Measurements from ENCODE around the gene CTU1. TPM values are rescaled to one million over a fixed set of nuclear protein-coding genes. Genes with fewer than 3 reads are reported as not detected.

CTU1 gene
- total and polyA plus RNA-seq, 2 donors (not counting 1 experiment from before 2014, with no cell fraction given) = 8.1 to 8.4 TPM

- H3K4me1 ChIP-seq (ENCODE audit: control insufficient read depth in 2 of 2, insufficient read depth in 2 of 2, low read length in 2 of 2) = peaks cover 4 to 23% of the 10 kb centered on the region in 2 donors
- Mint-ChIP-seq H3K4me1 (peaks cover 26% of the 10 kb centered on the region), H3K4me3 (no peak overlapping the region), H3K27ac (no peak overlapping the region), H3K27me3 (peaks cover 61% of the 10 kb centered on the region), H3K9me3 (ENCODE audit: insufficient read depth) (no peaks in the 10 kb centered on the region)
- ChIA-PET CTCF (no interaction called here), POLR2A (no interaction called here)
- H3K9ac ChIP-seq (ENCODE audit: low read length) = no peak overlapping the region
- intact Hi-C loops (cut with micrococcal nuclease) = no loop called here
- H3K27ac ChIP-seq (ENCODE audit: low read length in 2 of 2) = no peak overlapping the region
- TF ChIP-seq EZH2 (IDR thresholded peaks at IDR 0.05; ENCODE audit: borderline replicate concordance, insufficient read depth, low read depth, low read length, poor library complexity, severe bottlenecking) (no peak), CTCF (IDR thresholded peaks at IDR 0.05) (no peak)
- peaks cover 0 to 33% (median 6%) of the 10 kb centered on the region in 4 experiments for H3K27me3 ChIP-seq (replicated peaks in 1 of 4; ENCODE audit: control extremely low read depth in 1 of 4, control insufficient read depth in 3 of 4, insufficient read depth in 4 of 4, low read length in 3 of 4)
- H4K20me1 ChIP-seq (ENCODE audit: control insufficient read depth, insufficient read depth, low read length, poor library complexity, severe bottlenecking) = no peaks in the 10 kb centered on the region
- no peaks in the 10 kb centered on the region for H3K36me3 ChIP-seq (replicated peaks in 1 of 2; ENCODE audit: control extremely low read depth in 1 of 2, control insufficient read depth in 1 of 2, extremely low read depth in 1 of 2, insufficient read depth in 2 of 2, low read length in 1 of 2)
- no peak overlapping the region for H2AFZ ChIP-seq (ENCODE audit: insufficient read depth, low read depth, low read length, poor library complexity, severe bottlenecking)
- H3K9me3 ChIP-seq (ENCODE audit: control extremely low read depth in 1 of 3, control insufficient read depth in 2 of 3, insufficient read depth in 1 of 3, low read length in 2 of 3) = peaks cover 0 to 11% (median 0%) of the 10 kb centered on the region in 3 donors
- no peak for ATAC-seq (ENCODE audit: low read depth)
- H3K4me3 ChIP-seq (ENCODE audit: control extremely low read depth in 1 of 5, extremely low read depth in 1 of 5, insufficient read depth in 1 of 5, low read depth in 2 of 5, low read length in 4 of 5) = no peak overlapping the region
- no peaks in the 10 kb centered on the region for H3K79me2 ChIP-seq (ENCODE audit: control insufficient read depth, insufficient read depth, low read length)
- no peak overlapping the region for H3K4me2 ChIP-seq (replicated peaks; ENCODE audit: low read depth, low read length, poor library complexity, severe bottlenecking)
- WGBS (ENCODE audit: insufficient coverage) = 47% methylated on average over 10 of the region's 12 CpGs
- DNase-seq = no peak
These were observed 28.8 kb upstream of the CTU1 start for GRCh38 chr19:51136851-51137551.

GRCh38 chr19:51135986-51136762, 28.0 kb upstream of the CTU1 start:
- POLR2A ChIA-PET = no interaction called here
- peaks cover 0 to 32% (median 6%) of the 10 kb centered on the region in 4 experiments for H3K27me3 ChIP-seq (replicated peaks in 1 of 4; ENCODE audit: control extremely low read depth in 1 of 4, control insufficient read depth in 3 of 4, insufficient read depth in 4 of 4, low read length in 3 of 4)

More at GRCh38 chr19:51135986-51136762, 28.0 kb upstream of the CTU1 start:
- Histone ChIP-seq H3K36me3 (replicated peaks in 1 of 2; ENCODE audit: control extremely low read depth in 1 of 2, control insufficient read depth in 1 of 2, extremely low read depth in 1 of 2, insufficient read depth in 2 of 2, low read length in 1 of 2) (no peaks in the 10 kb centered on the region), H3K9ac (ENCODE audit: low read length) (no peak overlapping the region), H3K27ac (ENCODE audit: low read length in 2 of 2) (no peak overlapping the region), H4K20me1 (ENCODE audit: control insufficient read depth, insufficient read depth, low read length, poor library complexity, severe bottlenecking) (no peaks in the 10 kb centered on the region), H3K4me2 (replicated peaks; ENCODE audit: low read depth, low read length, poor library complexity, severe bottlenecking) (no peak overlapping the region), H2AFZ (ENCODE audit: insufficient read depth, low read depth, low read length, poor library complexity, severe bottlenecking) (no peak overlapping the region), H3K4me1 (ENCODE audit: control insufficient read depth in 2 of 2, insufficient read depth in 2 of 2, low read length in 2 of 2) (peaks cover 4 to 23% of the 10 kb centered on the region in 2 donors), H3K79me2 (ENCODE audit: control insufficient read depth, insufficient read depth, low read length) (no peaks in the 10 kb centered on the region), H3K9me3 (ENCODE audit: control extremely low read depth in 1 of 3, control insufficient read depth in 2 of 3, insufficient read depth in 1 of 3, low read length in 2 of 3) (peaks cover 0 to 11% (median 0%) of the 10 kb centered on the region in 3 donors), H3K4me3 (ENCODE audit: control extremely low read depth in 1 of 5, extremely low read depth in 1 of 5, insufficient read depth in 1 of 5, low read depth in 2 of 5, low read length in 4 of 5) (no peak overlapping the region)
- H3K9me3 Mint-ChIP-seq (ENCODE audit: insufficient read depth) = no peaks in the 10 kb centered on the region
- H3K27me3 Mint-ChIP-seq = peaks cover 58% of the 10 kb centered on the region
- no peak overlapping the region for H3K27ac Mint-ChIP-seq
- no peak for DNase-seq
- TF ChIP-seq EZH2 (IDR thresholded peaks at IDR 0.05; ENCODE audit: borderline replicate concordance, insufficient read depth, low read depth, low read length, poor library complexity, severe bottlenecking) = no peak
- no peak for TF ChIP-seq CTCF (IDR thresholded peaks at IDR 0.05)
- peaks cover 26% of the 10 kb centered on the region for H3K4me1 Mint-ChIP-seq
- H3K4me3 Mint-ChIP-seq = no peak overlapping the region
- CTCF ChIA-PET = no interaction called here
- intact Hi-C loops (cut with micrococcal nuclease) = no loop called here
- ATAC-seq (ENCODE audit: low read depth) = no peak
- WGBS (ENCODE audit: insufficient coverage) = 95% methylated on average over 6 of the region's 8 CpGs

All from B cell (primary cell).